GM19099 (cell line): ENCODE results near the gene ATP6AP2.
A peak's percentile ranks its signal among the peaks of the same experiment; 100 is the strongest.

Experiments
- POLR2A ChIP-seq: IDR thresholded peaks from 3 replicates; pipeline ENCODE4 v1.6.1; 2011; ENCODE audit warnings: low read depth; ENCODE audit not compliant: insufficient read length; ENCODE audit errors: extremely low read depth

The ATP6AP2 gene, protein sequence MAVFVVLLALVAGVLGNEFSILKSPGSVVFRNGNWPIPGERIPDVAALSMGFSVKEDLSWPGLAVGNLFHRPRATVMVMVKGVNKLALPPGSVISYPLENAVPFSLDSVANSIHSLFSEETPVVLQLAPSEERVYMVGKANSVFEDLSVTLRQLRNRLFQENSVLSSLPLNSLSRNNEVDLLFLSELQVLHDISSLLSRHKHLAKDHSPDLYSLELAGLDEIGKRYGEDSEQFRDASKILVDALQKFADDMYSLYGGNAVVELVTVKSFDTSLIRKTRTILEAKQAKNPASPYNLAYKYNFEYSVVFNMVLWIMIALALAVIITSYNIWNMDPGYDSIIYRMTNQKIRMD

DNA sequence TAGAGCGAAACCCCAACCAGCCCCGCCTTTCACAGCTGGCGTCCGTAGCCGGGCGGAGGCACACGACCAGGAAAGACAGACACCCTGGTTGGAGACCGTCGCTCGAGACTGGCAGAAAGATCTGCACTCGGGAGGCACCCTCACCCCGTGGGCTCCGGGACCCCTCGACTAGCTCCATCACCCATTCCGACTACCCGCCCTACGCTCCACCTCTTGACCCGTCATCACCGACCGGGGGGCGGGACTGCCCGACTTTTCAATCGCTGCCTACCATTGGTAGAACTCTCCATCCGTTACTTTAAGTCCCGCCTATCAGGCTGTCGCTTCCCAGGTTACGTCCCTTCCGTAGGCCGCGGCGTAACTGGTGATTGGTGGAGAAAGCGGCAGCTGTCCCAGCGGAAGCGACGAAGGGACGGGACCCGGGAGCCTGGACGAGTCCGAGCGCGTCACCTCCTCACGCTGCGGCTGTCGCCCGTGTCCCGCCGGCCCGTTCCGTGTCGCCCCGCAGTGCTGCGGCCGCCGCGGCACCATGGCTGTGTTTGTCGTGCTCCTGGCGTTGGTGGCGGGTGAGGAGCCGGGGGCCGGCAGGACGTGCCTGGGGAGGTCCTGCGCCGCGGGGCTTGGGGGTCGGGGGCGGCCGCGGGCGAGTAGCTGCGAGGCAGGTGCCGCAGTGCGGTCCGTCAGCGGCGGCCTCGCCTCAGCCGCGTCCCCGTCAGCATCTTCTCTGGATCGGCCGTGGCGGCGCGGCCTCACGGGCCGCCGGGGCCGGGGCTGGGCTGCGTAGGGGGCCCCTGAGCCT, at the start of gene ATP6AP2:
ATP6AP2 (plus strand) TSS at position 434 of the 799 bp plus-strand sequence; CDS start at position 530, 96 bp downstream.
- peak; percentile 76 for TF ChIP-seq POLR2A

DNA sequence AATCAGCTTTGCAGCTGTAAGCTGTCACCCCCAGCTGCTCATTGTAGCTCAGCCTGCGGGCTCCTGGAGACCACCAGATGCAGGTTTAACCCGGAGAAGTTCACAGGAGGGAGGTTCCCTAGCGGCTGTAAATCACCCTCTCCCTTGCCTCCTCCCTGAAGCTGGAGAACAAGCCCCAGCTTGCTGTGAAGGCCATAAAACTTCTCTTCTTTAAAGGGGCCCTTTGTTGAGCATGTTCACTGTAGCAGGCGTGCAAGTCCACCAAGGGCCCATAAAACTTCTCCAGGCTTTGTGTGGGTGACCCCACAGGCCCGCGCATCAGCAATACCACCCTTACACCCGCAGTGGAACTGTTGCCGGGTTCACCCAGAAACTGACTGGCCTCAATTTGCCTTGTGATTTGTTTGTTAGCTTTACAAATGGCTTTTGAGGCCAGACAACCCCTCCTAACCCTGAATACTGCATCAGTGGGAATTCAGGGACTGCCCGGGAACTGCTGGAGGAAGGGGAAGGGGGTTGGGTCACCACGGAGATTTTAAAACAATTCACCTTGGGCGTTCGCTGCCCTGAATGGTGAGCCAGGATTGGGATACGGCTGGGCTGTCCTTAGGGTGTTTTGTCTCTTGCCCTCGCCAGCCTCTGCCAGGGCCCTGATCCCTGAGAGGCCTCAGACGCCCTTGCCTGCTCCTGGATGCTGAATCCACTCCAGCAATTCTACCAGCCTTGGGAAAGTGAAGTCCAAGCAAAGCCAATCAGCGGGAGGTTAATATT, 49.5 kb upstream of the ATP6AP2 start:
- TF ChIP-seq POLR2A = no peak

DNA sequence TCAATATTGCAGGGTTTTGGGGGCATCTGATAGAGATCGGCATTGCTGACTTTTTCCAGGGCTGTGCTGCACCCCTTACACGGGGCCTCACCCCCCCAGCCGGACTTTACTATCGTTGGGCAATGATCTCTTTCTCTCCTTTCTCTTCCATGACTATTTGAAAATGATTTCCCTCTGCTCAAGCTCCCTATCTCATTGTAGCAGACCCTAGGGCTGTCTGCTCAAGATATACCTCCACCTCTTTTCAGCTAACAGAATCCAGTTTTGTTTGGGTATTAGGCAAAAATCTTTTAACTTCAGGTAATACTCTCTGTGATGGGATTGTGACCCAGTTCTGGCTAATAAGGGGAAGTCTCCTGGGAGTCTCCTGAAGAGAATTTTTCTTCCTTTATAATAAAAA, 43.5 kb upstream of the ATP6AP2 start:
- no peak for TF ChIP-seq POLR2A

DNA sequence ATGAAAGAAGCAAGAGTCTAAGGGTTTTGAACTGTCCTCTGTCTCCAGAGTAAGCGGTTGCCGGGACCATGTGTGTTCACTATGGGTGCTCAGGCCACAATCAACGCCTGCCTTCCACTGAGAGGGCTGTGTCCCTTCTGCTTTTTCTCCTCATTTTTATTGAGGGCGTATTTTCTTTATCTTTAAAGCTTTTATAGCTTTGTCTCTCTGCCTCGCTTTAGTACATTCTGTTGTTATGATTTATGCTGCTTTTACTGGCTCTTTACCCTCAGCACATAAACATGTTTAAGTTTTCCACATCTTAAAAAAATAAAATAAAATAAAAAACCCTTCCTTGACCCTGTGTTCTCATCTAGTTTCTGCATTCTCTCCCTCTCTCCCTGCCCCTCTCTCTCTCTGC, 42.4 kb upstream of the ATP6AP2 start:
- no peak for TF ChIP-seq POLR2A

DNA sequence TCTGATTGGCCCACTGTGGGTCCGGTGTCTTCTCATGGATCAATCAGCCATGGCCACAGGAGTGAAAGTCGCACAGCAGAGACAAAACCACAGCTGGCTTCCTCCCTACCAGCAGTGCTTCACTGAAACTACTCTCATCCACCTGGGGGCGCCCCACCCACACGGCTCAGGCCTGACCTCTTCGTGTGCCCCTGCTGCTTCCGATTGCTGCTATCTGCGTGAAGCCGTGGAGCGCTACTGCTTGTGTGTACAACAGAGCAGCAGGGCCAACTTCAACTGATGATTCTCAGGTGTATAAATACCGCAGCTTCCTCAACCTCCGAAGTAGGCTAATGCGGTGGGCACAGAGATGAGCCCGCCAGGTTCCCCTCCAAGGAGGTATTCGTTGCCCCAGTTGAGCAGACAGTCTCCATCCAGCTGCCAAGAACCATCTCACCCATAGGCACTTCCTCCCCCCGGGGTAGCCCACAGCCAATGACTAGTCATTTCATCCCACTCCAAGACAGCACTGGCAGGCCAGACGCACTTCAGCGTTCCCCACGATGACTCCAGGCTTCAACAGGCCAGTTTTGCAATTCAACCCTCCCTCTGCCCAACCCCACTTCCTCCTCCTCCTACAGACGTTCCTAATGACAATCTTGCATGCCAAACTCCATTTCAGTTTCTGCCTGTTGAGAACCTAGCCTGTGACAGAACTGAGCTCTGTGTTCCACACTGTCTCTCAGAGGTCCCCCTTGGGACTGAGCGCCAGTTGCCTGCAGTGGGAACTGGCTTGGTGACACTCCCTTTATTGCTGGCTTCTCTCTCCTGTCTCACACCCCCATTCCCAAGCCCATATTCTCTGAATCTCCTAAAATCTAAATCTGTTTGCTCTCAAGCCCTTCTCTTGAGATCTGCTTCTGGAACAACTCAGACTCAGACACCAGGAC, 41.3 kb upstream of the ATP6AP2 start:
- no peak for TF ChIP-seq POLR2A

DNA sequence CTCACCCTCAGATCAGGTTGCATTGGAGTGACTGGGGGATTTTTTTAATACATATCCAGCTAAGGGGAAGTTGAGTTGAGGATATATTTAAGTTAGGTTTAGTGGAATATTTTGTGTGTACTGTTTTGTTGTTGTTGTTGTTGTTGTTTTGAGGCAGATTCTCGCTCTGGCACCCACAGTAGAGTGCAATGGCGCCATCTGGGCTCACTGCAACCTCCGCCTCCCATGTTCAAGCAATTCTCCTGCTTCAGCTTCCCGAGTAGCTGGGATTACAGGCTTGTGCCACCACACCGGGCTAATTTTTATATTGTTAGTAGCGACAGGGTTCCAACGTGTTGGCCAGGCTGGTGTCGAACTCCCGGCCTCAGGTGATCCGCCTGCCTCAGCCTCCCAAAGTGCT, 38.6 kb upstream of the ATP6AP2 start:
- TF ChIP-seq POLR2A = no peak

DNA sequence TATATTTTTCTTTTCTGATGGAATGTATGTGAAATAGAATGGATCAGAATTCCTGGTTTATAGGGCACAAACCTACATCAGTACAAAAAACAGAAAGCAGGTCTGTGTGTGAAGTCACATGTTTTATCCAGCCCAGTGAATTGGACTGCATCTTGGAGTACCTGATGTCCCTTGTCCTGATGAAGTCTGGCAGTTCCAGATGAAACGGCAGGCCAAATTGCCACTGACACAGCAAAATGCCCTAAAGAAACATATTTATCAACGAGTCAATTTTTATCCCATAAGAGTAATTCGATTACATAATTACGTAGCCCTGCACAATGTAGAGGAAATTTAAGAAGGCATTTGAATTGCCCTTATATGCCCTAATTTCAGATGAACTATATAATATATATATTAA, 37.8 kb upstream of the ATP6AP2 start:
- TF ChIP-seq POLR2A = no peak

DNA sequence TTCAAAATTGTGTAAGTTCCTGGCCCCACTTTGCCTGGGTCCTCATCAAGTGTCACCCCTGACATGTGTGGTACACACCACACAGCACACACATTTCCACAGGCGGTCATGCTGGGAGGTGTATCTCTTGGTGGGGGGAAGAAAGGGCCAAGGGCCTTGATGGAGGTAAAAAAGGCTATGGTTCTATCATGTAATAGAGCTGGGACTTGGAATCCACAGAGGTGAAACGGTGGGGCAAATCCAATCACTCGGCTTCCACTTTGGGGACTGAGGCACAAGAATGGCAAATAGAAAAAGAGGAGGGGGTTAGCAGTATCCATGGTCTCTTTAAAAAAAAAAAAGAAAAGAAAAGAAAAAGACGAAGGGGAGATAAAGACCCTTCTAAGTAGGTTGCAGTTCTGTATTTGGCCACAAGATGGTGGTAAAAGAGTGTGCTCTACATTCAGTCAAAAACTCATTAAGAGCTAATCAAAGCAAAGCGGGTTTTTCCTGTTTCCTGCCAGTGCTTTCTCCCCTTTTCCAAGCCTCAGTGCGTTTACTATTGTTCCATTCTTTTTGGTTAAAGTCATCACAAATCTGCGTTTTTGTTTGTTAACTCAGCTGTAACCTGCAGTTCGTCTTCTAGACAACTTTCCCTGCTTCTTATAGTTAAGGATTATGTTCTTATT, 37.0 kb upstream of the ATP6AP2 start:
- no peak for TF ChIP-seq POLR2A

DNA sequence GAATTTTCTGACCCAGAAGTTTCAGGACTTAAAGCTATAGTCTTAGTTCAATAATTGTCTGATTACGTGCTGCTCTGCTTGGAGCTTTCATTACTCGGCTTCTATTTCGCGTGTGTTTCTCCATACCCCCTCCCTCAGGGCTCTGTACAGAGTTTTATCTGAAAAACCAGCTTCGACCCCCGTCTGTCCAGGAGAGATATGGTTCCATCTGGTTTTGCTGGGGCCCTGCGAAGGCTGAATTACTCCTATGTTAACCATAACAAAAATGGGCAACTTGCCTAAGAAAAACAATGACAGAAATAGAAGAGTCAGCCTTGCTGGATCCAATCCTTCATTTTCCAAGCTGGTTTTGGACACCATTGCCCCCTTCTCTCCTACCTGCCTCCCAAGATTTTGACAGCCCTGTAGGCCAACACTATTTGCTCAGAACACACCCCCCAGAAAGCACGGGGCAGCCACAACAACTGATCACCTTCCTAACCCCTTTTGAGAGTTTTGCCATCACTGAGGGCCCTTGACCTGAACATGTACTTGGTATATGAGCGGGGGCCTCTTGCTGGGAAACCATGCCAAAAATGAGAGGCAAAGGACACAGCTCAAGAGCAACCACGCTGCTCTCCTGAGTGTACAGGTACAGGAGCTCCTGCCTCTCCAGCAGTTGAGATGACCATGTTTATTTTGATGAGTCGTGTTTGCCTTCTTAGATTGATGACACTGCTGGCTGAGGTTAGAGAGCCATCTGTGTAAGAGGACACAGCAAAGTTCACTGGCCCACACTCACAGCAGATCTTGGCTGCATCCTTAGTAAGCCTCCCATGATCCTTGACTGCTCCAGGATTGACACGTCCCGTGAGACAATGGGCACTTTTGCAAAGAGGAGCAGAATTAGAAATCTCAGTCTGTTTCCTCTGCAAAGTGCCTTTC, 36.2 kb upstream of the ATP6AP2 start:
- TF ChIP-seq POLR2A = no peak

DNA sequence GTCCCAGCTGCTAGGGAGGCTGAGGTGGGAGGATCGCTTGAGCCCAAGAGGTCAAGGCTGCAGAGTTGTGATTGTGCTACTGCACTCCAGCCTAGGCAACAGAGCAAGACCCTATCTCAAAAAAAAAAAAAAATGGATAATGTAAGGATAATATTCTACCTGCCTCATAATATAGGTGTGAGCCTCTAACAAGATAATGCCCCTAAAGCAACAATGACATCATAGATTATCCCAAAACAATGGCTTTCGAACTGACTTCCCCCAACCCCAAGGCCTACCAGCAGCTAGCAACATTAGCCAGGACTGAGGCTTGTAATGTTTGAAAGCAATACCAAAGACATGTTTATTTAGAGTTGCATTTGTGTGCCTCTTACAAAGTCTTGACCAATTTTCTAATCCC, 33.9 kb upstream of the ATP6AP2 start:
- no peak for TF ChIP-seq POLR2A

DNA sequence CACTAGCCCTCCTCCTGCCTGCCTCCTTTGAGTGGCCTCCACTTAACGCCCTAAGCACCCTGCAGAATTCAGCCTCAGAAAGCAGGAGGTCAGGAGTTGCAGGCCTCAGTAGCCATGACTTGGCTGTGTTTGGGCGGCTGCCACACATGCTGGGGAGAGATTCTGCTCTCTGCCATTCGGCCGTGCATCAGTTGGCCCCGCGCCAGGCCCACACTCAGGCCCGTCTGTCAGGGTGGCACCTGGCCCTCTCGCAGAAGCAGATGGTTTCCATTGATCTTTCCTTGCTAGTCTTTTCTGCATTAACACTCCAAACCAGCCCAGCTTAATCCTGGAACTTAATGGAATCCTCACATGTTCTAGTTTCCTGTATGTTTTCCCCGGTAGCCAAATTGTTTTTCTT, 30.7 kb upstream of the ATP6AP2 start:
- no peak for TF ChIP-seq POLR2A

DNA sequence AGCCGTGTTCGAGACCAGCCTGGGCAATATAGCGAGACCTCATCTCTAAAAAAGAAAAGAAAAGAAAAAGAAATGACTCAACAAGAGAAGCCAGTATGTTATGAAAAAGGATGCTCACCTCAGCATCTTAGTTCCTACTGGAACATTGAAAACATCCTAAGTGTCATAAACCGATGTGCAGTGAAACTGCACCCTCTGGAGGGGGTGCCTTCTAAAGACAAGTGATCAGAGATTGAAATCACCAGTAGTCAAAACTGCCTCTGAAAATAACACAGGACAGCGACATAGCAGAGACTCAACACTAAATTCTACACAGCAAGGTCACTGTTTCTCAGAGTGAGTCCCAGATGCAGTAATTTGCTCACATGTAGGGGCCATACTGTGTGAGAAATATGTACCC, 28.0 kb upstream of the ATP6AP2 start:
- no peak for TF ChIP-seq POLR2A

DNA sequence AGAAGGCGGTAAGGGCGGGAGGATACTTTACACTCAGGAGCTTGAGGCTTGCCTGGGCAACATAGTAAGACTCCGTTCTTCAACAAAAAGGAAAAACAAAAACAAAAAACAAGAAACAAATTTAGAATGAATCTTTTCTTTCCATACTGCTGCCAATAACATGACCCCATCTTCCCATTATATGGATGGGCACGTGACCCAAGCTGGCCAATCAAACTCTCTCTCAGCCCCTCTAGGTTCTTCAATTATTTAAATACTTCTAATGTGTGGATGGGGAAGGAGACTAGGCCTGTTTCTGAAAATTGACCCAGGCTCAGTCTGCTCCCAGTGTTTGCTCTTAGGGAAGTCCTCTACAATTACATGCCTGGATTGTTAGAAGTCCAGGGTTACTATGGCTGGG, 22.2 kb upstream of the ATP6AP2 start:
- no peak for TF ChIP-seq POLR2A

DNA sequence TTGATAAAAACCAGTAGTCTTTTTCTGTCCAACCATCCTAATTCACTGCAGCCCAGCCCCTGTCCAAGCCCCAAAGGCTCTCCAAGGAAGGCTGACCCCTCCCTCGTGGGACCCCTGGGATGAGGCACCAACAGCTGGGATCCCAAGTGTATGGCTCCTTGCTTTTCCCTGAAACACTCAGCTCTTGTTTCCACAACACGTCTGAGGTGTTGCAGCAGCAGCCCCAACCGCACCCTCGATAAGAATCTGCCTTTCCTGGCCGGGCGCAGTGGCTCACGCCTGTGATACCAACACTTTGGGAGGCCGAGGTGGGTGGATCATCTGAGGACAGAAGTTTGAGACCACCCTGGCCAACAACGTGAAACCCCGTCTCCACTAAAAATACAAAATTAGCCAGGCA, 17.0 kb upstream of the ATP6AP2 start:
- TF ChIP-seq POLR2A = no peak

DNA sequence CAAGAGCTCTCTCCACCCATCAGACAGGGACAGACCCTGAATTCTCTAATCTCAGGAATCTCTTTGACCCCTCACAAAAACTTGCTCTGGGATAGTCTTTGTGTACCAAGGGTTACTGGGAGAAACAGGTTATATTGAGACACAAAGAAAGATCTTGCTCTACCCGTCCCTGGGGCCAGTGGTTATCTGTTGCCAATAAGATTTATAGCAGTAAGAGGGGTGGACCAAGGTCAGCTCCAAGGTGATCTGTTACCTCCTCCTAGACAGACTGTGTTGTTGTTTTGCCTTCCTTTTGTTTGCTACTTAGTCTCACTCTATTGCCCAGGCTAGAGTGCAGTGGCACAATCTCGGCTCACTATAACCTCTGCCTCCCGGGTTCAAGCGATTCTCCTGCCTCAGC, 16.3 kb upstream of the ATP6AP2 start:
- TF ChIP-seq POLR2A = no peak
